Measurements from ENCODE around the gene UST.
A peak's percentile ranks its signal among the peaks of the same experiment; 100 is the strongest.

Gene UST

GRCh38 chr6:149063468-149063867 is 316.6 kb downstream of the UST start:
- H3K27ac ChIP-seq (ENCODE audit: low read depth, low read length): no peak overlapping the region
- peak overlapping the region; percentile 25; the same call in 1 of the 2 replicates for H3K4me2 ChIP-seq (ENCODE audit: low read length)
- no peak for TF ChIP-seq EZH2phosphoT487 (IDR thresholded peaks at IDR 0.05; ENCODE audit: borderline replicate concordance, low read length)
- TF ChIP-seq, protein P1, sequence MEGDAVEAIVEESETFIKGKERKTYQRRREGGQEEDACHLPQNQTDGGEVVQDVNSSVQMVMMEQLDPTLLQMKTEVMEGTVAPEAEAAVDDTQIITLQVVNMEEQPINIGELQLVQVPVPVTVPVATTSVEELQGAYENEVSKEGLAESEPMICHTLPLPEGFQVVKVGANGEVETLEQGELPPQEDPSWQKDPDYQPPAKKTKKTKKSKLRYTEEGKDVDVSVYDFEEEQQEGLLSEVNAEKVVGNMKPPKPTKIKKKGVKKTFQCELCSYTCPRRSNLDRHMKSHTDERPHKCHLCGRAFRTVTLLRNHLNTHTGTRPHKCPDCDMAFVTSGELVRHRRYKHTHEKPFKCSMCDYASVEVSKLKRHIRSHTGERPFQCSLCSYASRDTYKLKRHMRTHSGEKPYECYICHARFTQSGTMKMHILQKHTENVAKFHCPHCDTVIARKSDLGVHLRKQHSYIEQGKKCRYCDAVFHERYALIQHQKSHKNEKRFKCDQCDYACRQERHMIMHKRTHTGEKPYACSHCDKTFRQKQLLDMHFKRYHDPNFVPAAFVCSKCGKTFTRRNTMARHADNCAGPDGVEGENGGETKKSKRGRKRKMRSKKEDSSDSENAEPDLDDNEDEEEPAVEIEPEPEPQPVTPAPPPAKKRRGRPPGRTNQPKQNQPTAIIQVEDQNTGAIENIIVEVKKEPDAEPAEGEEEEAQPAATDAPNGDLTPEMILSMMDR (IDR thresholded peaks at IDR 0.05; ENCODE audit: low read depth, low read length, poor library complexity, severe bottlenecking): no peak
- H3K9me2 ChIP-seq (replicated peaks; ENCODE audit: control insufficient read depth, low read length): no peaks in the 10 kb centered on the region
- H3K79me2 ChIP-seq (ENCODE audit: control insufficient read depth, low read length): no peaks in the 10 kb centered on the region
- peaks cover 8% of the 10 kb centered on the region; the same call in 1 of the 2 replicates for H3F3A ChIP-seq (ENCODE audit: control insufficient read depth, insufficient read depth)
- H4K20me1 ChIP-seq (ENCODE audit: control insufficient read depth, insufficient read depth, low read depth, low read length): no peaks in the 10 kb centered on the region
- peaks cover 72% of the 10 kb centered on the region for H3K4me1 ChIP-seq (ENCODE audit: control insufficient read depth, low read length)
- no peaks in the 10 kb centered on the region; the same call in 1 of the 2 replicates for H3K27me3 ChIP-seq (ENCODE audit: control insufficient read depth, low read length)
- H3K4me3 ChIP-seq (ENCODE audit: low read length): no peak overlapping the region
- no peaks in the 10 kb centered on the region for H3K9me3 ChIP-seq (ENCODE audit: control insufficient read depth, insufficient read depth, low read length)
- no peaks in the 10 kb centered on the region for H3K36me3 ChIP-seq (ENCODE audit: control insufficient read depth, low read length)

DNA sequence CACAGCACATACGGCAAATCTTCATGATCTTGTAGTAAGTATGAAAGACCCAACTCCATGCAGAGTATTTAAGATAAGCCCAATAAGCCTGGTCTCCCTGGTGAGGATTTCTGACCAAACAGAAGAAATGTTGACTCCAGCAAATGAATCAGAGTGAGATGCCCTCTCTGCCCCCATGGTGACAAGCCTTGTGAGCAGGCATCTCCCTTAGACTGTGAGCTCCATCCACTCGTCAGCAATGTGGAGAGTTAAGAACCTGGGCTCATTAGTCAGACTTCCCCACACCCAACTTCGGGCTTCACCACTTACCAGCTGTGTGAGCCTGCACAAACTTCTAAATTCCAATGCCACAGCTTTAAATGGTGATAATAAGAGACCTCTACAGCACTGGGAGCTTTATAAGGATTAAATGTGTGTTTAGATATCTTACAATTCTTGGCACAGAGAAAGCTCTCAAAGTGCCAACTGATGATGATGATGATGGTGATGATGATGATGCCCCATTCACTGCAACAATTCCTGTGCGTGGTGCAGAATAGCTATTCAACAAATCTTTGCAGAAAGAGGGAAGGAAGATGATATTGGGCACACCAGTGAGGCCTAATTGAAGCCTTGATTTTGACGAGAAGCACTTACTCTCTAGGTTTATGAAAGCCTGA is 317.3 kb downstream of the UST start:
- H3K4me2 ChIP-seq (ENCODE audit: low read length): peak overlapping the region; percentile 25; the same call in 1 of the 2 replicates
- no peaks in the 10 kb centered on the region for H3K9me2 ChIP-seq (replicated peaks; ENCODE audit: control insufficient read depth, low read length)
- no peaks in the 10 kb centered on the region; the same call in 1 of the 2 replicates for H3K27me3 ChIP-seq (ENCODE audit: control insufficient read depth, low read length)
- peaks cover 8% of the 10 kb centered on the region; the same call in 1 of the 2 replicates for H3F3A ChIP-seq (ENCODE audit: control insufficient read depth, insufficient read depth)
- no peaks in the 10 kb centered on the region for H3K36me3 ChIP-seq (ENCODE audit: control insufficient read depth, low read length)
- no peak for TF ChIP-seq EZH2phosphoT487 (IDR thresholded peaks at IDR 0.05; ENCODE audit: borderline replicate concordance, low read length)
- TF ChIP-seq, protein P1 (IDR thresholded peaks at IDR 0.05; ENCODE audit: low read depth, low read length, poor library complexity, severe bottlenecking): no peak
- H3K9me3 ChIP-seq (ENCODE audit: control insufficient read depth, insufficient read depth, low read length): no peaks in the 10 kb centered on the region
- H3K4me3 ChIP-seq (ENCODE audit: low read length): no peak overlapping the region
- no peaks in the 10 kb centered on the region for H3K79me2 ChIP-seq (ENCODE audit: control insufficient read depth, low read length)
- H4K20me1 ChIP-seq (ENCODE audit: control insufficient read depth, insufficient read depth, low read depth, low read length): no peaks in the 10 kb centered on the region
- H3K4me1 ChIP-seq (ENCODE audit: control insufficient read depth, low read length): peaks cover 77% of the 10 kb centered on the region
- H3K27ac ChIP-seq (ENCODE audit: low read depth, low read length): no peak overlapping the region

- no peaks in the 10 kb centered on the region for H4K20me1 ChIP-seq (ENCODE audit: control insufficient read depth, insufficient read depth, low read depth, low read length)
- H3K27me3 ChIP-seq (ENCODE audit: control insufficient read depth, low read length): no peaks in the 10 kb centered on the region; the same call in 1 of the 2 replicates
- no peaks in the 10 kb centered on the region for H3K79me2 ChIP-seq (ENCODE audit: control insufficient read depth, low read length)
- TF ChIP-seq EZH2phosphoT487 (IDR thresholded peaks at IDR 0.05; ENCODE audit: borderline replicate concordance, low read length): no peak
- TF ChIP-seq, protein P1 (IDR thresholded peaks at IDR 0.05; ENCODE audit: low read depth, low read length, poor library complexity, severe bottlenecking): no peak
- no peak overlapping the region for H3K4me3 ChIP-seq (ENCODE audit: low read length)
- H3K9me2 ChIP-seq (replicated peaks; ENCODE audit: control insufficient read depth, low read length): no peaks in the 10 kb centered on the region
- H3K27ac ChIP-seq (ENCODE audit: low read depth, low read length): no peak overlapping the region
- H3K9me3 ChIP-seq (ENCODE audit: control insufficient read depth, insufficient read depth, low read length): no peaks in the 10 kb centered on the region
- H3K4me1 ChIP-seq (ENCODE audit: control insufficient read depth, low read length): peaks cover 82% of the 10 kb centered on the region
- no peak overlapping the region for H3K4me2 ChIP-seq (ENCODE audit: low read length)
- H3F3A ChIP-seq (ENCODE audit: control insufficient read depth, insufficient read depth): peaks cover 8% of the 10 kb centered on the region; the same call in 1 of the 2 replicates
- no peaks in the 10 kb centered on the region for H3K36me3 ChIP-seq (ENCODE audit: control insufficient read depth, low read length)
Measured at GRCh38 chr6:149064660-149065015, 317.8 kb downstream of the UST start.
